Measurements from ENCODE around the gene METRN. TPM values are rescaled to one million over a fixed set of nuclear protein-coding genes. Genes with fewer than 3 reads are reported as not detected.

METRN gene
- total and polyA plus RNA-seq, 2 donors (not counting 1 experiment from before 2014, with no cell fraction given) = 6.9 to 10.4 TPM

- H3K4me3 ChIP-seq (ENCODE audit: control extremely low read depth in 1 of 5, extremely low read depth in 1 of 5, insufficient read depth in 1 of 5, low read depth in 2 of 5, low read length in 4 of 5) = no peak overlapping the region
- ChIA-PET POLR2A (no interaction called here), CTCF (interaction anchor here (0.9 to 3.8 kb wide), 6 partner anchors 9 to 689 kb away, joined by 3 to 26 read pairs (median 3); partner anchors contain the start of gene CIAO3)
- intact Hi-C loops (cut with micrococcal nuclease) = loop anchor here (5.0 kb wide), 1 partner anchor 41 kb away; the partner anchor contains the start of genes JMJD8 and STUB1
- peaks cover 26% of the 10 kb centered on the region for H3K4me1 Mint-ChIP-seq
- H3K27me3 Mint-ChIP-seq = no peaks in the 10 kb centered on the region
- no peaks in the 10 kb centered on the region for H3K36me3 ChIP-seq (replicated peaks in 1 of 2; ENCODE audit: control extremely low read depth in 1 of 2, control insufficient read depth in 1 of 2, extremely low read depth in 1 of 2, insufficient read depth in 2 of 2, low read length in 1 of 2)
- peaks cover 0 to 3% (median 0%) of the 10 kb centered on the region in 3 donors for H3K9me3 ChIP-seq (ENCODE audit: control extremely low read depth in 1 of 3, control insufficient read depth in 2 of 3, insufficient read depth in 1 of 3, low read length in 2 of 3)
- no peaks in the 10 kb centered on the region for H3K9me3 Mint-ChIP-seq (ENCODE audit: insufficient read depth)
- DNase-seq (no peak), ATAC-seq (ENCODE audit: low read depth) (no peak)
- 89% methylated on average over 18 of the region's 24 CpGs for WGBS (ENCODE audit: insufficient coverage)
- H3K4me3 Mint-ChIP-seq = peak overlapping the region; percentile 44
- peaks cover 16% of the 10 kb centered on the region for H4K20me1 ChIP-seq (ENCODE audit: control insufficient read depth, insufficient read depth, low read length, poor library complexity, severe bottlenecking)
- no peak overlapping the region for H2AFZ ChIP-seq (ENCODE audit: insufficient read depth, low read depth, low read length, poor library complexity, severe bottlenecking)
- TF ChIP-seq CTCF (IDR thresholded peaks at IDR 0.05) = no peak
- no peak for TF ChIP-seq EZH2 (IDR thresholded peaks at IDR 0.05; ENCODE audit: borderline replicate concordance, insufficient read depth, low read depth, low read length, poor library complexity, severe bottlenecking)
- H3K4me2 ChIP-seq (replicated peaks; ENCODE audit: low read depth, low read length, poor library complexity, severe bottlenecking) = no peak overlapping the region
- no peaks in the 10 kb centered on the region for H3K79me2 ChIP-seq (ENCODE audit: control insufficient read depth, insufficient read depth, low read length)
- no peak overlapping the region for H3K9ac ChIP-seq (ENCODE audit: low read length)
- peak overlapping the region; percentile 41 for H3K27ac Mint-ChIP-seq
- H3K27ac ChIP-seq (ENCODE audit: low read length in 2 of 2) = peak overlapping the region in 1 of 2 donors; percentile 9
- H3K4me1 ChIP-seq (ENCODE audit: control insufficient read depth in 2 of 2, insufficient read depth in 2 of 2, low read length in 2 of 2) = peaks cover 22 to 47% of the 10 kb centered on the region in 2 donors
- H3K27me3 ChIP-seq (replicated peaks in 1 of 4; ENCODE audit: control extremely low read depth in 1 of 4, control insufficient read depth in 3 of 4, insufficient read depth in 4 of 4, low read length in 3 of 4) = no peaks in the 10 kb centered on the region
Measured at GRCh38 chr16:722835-723633, 8.1 kb downstream of the METRN start.

GRCh38 chr16:723695-724094, 8.8 kb downstream of the METRN start:
- CTCF ChIA-PET = interaction anchor here (1.4 kb wide), 1 partner anchor 14 kb away, joined by 3 read pairs; no protein-coding TSS in a partner anchor
- Histone ChIP-seq H3K79me2 (ENCODE audit: control insufficient read depth, insufficient read depth, low read length) (no peaks in the 10 kb centered on the region), H3K9me3 (ENCODE audit: control extremely low read depth in 1 of 3, control insufficient read depth in 2 of 3, insufficient read depth in 1 of 3, low read length in 2 of 3) (peaks cover 0 to 3% (median 0%) of the 10 kb centered on the region in 3 donors), H2AFZ (ENCODE audit: insufficient read depth, low read depth, low read length, poor library complexity, severe bottlenecking) (no peak overlapping the region), H3K4me1 (ENCODE audit: control insufficient read depth in 2 of 2, insufficient read depth in 2 of 2, low read length in 2 of 2) (peaks cover 25 to 51% of the 10 kb centered on the region in 2 donors), H4K20me1 (ENCODE audit: control insufficient read depth, insufficient read depth, low read length, poor library complexity, severe bottlenecking) (peaks cover 16% of the 10 kb centered on the region), H3K27ac (ENCODE audit: low read length in 2 of 2) (no peak overlapping the region), H3K9ac (ENCODE audit: low read length) (no peak overlapping the region), H3K4me3 (ENCODE audit: control extremely low read depth in 1 of 5, extremely low read depth in 1 of 5, insufficient read depth in 1 of 5, low read depth in 2 of 5, low read length in 4 of 5) (no peak overlapping the region), H3K27me3 (replicated peaks in 1 of 4; ENCODE audit: control extremely low read depth in 1 of 4, control insufficient read depth in 3 of 4, insufficient read depth in 4 of 4, low read length in 3 of 4) (no peaks in the 10 kb centered on the region), H3K36me3 (replicated peaks in 1 of 2; ENCODE audit: control extremely low read depth in 1 of 2, control insufficient read depth in 1 of 2, extremely low read depth in 1 of 2, insufficient read depth in 2 of 2, low read length in 1 of 2) (no peaks in the 10 kb centered on the region), H3K4me2 (replicated peaks; ENCODE audit: low read depth, low read length, poor library complexity, severe bottlenecking) (no peak overlapping the region)
- TF ChIP-seq CTCF (IDR thresholded peaks at IDR 0.05) = no peak
- TF ChIP-seq EZH2 (IDR thresholded peaks at IDR 0.05; ENCODE audit: borderline replicate concordance, insufficient read depth, low read depth, low read length, poor library complexity, severe bottlenecking) = no peak
- 16% methylated on average over 8 of the region's 9 CpGs for WGBS (ENCODE audit: insufficient coverage)
- DNase-seq (no peak), ATAC-seq (ENCODE audit: low read depth) (no peak)
- POLR2A ChIA-PET = interaction anchor here (1.4 kb wide), 1 partner anchor 14 kb away, joined by 3 read pairs; no protein-coding TSS in a partner anchor
- Mint-ChIP-seq H3K27me3 (no peaks in the 10 kb centered on the region), H3K27ac (no peak overlapping the region), H3K9me3 (ENCODE audit: insufficient read depth) (no peaks in the 10 kb centered on the region), H3K4me1 (peaks cover 28% of the 10 kb centered on the region), H3K4me3 (no peak overlapping the region)
- intact Hi-C loops (cut with micrococcal nuclease) = loop anchor here (5.0 kb wide), 1 partner anchor 41 kb away; the partner anchor contains the start of genes JMJD8 and STUB1
